ENCODE measurements around the gene FHIT. TPM values are rescaled to one million over a fixed set of nuclear protein-coding genes. Genes with fewer than 3 reads are reported as not detected.
"Not testable (repeated sequence)": the region's sequence is repeated elsewhere in the genome, so short reads cannot be mapped to it uniquely, and the experiment has no call there.

FHIT gene
- total RNA-seq, 1 donor from 2014 or later, result 0.53 TPM

DNA sequence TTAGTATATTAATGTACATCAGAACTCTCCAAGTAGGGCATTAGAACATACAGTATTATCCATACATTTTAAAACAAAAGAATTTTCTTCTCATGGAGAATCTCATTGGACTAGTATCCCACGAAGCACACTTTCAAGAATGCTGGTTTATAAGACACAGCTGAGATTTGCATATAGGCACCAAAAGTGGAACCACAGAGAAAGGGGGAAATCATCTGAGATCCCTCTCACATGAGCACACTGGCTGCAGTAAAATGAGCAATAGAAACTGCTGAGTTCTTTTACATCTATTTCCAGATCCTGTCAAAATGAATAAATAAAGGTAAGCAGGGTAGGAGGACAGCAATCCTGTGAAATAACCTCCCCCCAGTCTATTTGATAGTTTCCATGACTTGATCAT is 665.3 kb downstream of the FHIT start:
- no peak for DNase-seq (ENCODE audit: low read depth)

DNA sequence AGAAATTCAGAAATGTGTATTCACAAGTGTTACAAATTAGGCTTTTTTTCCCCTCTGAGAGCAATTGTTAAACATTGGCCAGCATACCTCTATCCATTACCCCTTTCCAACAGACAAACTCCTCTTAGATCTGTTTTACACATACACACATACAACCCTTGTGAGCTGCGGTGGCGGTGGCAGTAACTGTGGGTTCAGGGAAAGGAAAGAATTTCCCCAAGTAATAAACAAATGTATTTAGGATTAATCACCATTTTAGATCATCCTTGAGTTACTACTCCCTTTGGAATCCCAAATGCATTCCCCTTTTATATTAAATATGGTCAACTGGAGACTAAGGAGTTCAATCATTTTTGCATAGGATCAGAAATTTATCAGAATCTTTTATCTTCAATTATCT is 667.0 kb downstream of the FHIT start:
- no peak for DNase-seq (ENCODE audit: low read depth)

DNA sequence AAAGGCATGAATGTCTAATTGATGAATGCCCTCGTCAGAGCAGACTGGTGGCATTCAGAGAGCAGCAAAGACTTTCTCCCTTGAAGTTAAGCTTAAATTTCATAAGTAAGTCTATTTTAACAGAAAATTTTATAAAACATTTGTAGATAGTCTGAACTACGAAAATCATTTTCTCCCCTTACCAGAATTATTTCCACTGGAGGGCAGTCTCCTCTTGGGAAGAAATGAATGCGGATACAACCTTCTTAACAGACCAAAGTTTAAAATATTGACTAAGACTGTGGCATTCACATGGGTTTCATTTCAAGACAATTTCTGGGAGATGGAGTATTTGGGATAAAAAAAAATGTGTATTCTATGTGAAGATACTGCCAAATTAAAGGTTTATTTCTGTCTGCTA is 669.0 kb downstream of the FHIT start:
- DNase-seq (ENCODE audit: low read depth), result no peak

DNA sequence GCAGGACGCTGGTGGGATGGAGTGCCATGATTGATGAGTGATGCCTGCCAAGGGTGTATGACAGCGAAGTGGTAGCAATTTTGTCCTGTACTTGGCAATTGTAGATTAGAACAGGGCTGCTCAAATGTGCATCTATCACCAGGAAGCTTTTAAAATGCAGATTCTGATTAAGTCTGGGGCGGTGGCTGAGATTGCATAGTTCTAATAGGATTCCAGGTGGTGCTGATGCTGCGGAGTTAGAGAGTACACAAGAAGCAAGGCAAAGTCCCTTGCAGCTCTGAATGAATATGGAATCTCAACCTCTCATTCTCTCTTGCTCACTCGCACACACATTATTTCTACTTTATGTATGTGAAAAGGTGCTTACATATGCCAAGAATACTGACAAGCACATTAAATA is 670.4 kb downstream of the FHIT start:
- DNase-seq (ENCODE audit: low read depth), result no peak

DNA sequence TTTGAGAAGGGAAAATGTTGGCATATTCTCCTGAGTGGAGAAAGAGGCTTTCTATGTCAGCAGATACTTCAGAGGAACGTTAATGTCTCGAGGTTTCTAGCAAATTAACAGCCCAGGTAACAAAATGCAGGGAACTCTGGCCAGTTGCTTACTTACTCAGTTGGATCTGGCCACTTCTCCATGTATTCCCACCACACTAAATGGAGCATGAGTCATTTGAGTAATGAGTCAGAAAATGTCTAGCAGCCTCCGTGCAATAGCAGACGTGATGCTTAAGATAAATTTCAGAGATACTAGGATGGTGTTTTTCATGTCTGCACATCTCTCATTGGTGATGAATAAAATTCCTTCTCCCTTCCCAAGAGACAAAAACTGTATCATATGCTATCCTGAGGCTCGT is 671.5 kb downstream of the FHIT start:
- DNase-seq (ENCODE audit: low read depth), result no peak

DNA sequence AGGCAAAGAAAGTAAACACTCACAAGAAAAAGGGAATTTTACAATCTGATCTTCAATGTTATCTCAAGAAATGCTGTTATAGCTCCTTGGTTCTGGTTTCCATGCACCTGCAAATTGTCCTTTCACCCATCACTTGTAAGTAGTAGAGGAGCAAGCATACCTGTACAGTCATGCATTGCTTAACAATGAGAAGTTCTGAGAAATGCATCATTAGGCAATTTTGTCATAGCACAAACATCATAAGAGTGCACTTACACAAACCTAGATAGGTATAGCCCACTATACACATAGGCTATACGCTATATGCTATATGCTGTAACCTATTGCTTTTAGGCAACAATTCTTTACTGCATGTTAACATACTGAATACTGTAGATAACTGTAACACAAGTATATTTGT is 672.3 kb downstream of the FHIT start:
- no peak for DNase-seq (ENCODE audit: low read depth)

DNA sequence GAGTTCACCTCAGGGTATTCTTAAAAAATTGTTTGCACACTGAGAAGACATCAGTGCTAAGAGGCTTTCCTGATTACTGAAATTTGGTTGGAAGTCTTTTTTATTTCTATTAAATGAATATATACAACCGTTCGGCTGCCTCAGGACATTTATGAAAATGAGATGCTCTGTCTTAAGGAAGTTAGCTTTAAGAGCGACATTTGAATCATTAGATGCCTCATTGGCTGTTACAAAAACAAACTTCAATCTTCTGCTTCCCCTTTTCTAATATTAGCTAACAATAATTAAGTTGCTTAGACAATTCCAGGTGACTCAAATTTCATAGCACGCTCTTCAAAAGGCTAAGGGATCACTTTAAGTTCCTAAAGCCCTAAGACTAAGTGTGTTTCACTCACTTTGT is 673.7 kb downstream of the FHIT start:
- DNase-seq (ENCODE audit: low read depth), result no peak

DNA sequence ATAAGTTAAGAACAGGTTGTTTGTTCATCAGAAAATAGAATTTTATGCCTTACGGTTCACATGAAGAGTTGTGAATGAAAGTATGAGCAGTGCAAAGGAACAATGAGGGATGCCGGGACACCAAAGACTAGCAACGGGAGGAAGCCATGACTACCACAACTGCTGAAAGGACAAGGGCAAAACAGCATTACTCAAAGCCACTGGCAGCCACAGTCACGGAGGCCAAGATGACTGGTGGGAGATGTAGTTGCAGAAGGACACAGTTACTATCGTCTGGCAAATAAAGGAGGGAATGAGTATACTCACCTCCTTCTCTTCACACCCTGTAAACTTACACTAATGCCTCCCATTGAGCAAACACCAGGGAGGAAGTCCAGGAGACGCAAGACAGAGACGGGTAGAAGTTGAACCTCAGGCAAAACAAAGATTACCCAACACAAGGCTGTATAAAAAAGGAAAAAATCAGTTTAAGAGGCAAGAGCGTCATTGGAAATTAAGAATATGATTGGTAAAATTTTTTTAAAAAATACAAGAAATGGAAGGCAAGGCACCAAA is 675.5 kb downstream of the FHIT start:
- no peak for DNase-seq (ENCODE audit: low read depth)

DNA sequence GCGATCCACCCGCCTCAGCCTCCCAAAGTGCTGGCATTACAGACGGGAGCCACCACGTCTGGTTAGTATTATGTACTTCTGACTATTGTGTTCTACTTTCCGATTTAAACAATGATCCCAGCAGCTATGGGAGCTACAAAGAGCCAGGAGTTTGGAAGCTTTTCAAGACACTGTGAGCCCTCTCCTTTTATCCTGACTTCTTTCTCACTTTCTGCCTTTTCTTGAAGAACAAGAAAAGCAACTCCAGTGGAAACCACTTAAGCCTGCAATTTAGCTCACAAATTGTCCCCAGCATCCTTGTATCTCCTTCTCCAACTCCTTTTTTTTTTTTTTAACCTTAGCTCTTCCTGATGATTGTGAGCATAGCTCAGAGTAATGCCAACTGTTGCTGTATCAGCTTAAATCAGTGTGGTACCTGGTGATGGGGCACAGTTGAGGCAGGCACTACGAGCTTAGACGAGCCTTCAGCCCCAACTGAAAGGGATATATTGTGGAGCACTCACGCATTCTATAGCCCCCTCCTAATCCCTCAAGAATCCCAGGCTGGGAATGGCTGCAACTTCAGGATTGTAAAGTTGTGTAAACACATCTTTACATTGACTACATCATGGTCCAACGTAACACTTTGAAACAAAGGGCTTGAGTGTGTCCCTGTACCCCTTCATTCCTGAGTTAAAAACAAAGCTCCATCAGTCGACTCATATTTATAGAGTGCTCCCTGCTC is 677.0 kb downstream of the FHIT start:
- no peak for DNase-seq (ENCODE audit: low read depth)

DNA sequence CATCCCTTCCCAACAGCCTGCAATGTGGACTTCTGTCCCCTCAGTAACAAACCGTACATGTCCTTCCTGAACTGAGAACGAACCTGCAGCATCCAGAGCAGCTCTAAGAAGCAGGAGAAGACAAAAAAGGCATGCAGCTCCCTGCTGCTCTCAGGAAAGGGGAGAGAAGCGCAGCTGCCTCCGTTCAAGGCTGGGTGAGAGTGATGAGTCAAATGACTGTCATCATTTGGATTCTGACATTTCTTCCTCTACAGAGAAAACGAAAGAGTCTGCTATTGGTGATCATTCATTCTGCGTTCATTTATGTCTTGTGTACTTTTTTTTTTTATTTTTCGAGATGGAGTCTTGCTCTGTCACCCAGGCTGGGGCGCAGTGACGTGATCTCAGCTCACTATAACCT is 677.8 kb downstream of the FHIT start:
- no peak for DNase-seq (ENCODE audit: low read depth)

DNA sequence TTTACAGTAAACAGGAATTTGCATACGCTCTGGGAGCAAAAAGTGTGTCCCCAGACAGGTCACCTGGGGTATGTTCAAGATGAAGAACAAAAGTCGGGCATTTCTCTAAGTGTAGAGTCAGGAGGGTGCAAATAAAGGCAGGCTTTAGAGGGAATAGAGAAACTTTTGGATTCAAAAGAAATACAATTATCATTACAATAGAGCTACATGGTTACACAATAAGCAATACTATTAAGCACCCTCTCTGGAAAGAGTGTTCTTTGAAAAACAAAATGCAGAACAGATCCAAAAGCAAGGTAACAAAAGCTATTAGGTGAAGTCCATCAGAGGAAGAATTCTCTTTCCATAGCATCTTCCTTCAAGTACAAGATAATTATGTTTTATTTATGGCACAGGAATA is 679.7 kb downstream of the FHIT start:
- no peak for DNase-seq (ENCODE audit: low read depth)

DNA sequence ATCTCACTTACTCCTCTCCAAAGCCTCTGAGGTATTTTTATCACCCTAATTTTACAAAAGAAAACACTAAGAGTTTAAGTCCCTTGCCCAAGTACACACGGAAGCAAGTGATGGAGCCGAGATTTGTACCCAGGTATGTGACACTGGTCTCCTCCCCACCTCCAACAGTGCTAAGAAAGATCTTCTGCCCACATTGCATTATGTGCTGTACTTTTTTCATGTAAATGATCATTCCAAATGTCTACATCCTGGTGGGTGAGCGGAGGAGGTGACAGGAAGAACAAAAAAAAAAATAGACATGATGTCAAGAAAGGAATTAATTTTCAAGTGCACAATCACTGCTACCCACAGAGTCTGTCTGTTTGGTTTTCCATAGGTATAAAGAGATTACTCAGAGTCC is 694.1 kb downstream of the FHIT start:
- DNase-seq (ENCODE audit: low read depth), result no peak

DNA sequence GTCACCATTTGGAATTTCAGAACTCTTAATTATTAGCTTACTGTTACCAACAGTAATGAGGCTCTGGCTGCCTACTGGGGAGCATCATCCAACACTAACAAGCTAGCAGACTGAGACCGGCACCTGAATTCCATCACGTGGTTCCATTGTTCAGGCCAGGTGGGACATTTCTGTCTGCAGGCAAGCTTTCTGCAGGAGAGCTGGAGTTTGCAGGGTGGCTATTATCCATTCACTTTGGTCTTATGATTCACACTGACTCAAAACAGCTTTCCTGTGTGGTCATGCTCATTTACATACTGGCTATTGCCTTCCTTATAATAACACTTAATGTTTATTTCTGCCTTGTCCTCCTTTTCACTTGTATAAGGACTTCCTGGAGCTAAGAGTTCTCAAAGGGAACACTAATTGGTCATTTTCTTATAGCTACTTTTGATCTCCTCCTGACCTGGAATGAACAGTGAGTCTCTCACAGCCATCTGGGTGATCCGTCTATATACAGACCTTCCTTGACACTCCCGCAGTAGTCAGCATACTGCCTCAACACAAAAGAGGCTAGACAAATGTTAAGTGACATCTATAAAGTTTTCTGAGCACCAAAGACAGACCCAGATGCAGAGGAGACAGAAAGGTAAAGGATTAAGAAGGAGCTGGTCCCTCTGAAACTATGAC is 695.4 kb downstream of the FHIT start:
- DNase-seq (ENCODE audit: low read depth), result no peak

DNA sequence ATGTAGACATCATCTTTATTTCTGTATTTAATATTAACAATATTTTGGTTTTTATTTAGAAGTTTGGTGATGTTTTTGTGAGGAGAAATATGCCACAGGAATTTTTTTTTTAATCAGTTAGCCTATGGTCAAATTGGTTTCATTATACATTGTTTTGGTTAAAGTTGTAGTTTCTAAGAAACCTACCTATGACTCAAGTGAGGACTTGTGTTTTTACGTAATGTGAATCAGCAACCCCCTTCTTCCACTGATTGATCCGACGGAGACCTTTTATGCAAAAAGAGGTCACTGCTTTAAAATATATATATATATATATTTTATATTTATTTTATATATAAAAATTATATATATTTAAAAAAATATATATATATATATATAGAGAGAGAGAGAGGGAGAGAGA is 698.1 kb downstream of the FHIT start:
- no peak for DNase-seq (ENCODE audit: low read depth)

DNA sequence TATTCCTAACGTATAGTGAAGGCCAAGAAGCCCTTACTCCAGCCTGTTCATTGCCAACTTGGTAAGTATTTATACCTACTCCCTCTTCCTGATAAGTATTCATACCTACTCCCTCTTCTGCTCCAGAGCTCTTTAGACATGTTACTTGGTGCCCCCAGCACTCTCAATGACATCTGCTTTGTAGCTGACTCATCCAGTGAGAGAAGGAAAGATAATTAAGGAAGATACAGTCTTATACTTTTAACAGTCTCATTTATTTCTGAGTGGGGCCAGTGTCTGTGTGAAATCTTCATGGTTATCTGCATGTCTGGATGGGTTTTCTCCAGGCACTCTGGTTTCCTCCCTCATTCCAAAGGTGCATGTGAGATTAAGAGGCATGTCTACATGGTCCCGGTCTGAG is 698.7 kb downstream of the FHIT start:
- DNase-seq (ENCODE audit: low read depth), result no peak

DNA sequence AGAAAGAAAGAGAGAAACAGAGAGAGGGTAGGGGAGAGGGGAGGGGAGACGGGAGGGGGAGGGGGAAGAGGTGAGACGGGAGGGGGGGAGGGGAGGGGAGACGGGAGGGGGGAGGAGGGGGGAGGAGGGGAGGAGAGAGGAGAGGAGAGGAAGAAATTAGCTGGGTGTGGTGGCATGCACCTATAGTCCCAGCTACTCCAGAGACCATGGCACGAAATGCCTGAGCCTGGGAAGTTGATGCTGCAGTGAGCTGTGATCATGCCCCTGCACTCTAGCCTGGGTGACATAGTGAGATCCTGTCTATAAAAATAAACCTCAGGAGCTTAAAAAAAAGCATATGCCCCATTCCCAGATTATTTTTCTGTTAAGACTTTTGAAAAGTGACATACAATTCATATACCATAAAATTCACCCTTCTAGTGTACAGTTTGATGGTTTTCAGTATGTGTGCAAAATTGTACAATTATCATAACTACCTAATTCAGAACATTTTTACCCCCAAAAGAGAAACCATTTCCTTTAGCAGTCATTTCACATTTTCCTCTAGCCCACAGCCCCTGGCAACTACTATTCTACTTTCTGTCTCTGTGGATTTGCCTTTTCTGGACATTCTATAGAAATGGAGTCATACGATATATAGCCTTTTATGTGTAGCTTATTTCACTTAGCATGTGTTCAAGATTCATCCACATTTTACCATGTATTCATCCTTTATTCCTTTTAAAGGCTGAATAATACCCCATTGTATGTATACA is 699.6 kb downstream of the FHIT start:
- DNase-seq (ENCODE audit: low read depth), result no peak

DNA sequence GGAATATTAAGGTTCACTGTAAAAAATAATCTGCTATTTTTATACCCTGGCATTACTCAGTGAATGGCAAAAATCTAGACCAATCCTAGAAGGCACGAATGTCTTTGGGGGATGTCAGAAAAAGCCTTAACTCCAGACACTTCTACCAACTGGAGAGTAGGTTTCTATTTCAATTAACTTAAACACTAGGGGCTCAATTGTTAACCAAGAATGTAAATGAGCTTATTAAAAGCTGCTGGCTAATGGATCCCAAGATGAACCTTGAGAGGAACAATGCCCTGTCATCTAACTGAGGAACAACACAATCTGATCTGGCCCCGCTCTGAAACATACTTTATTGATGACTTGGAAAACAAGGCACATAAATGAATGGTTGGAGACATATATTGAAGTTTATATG is 701.4 kb downstream of the FHIT start:
- no peak for DNase-seq (ENCODE audit: low read depth)

DNA sequence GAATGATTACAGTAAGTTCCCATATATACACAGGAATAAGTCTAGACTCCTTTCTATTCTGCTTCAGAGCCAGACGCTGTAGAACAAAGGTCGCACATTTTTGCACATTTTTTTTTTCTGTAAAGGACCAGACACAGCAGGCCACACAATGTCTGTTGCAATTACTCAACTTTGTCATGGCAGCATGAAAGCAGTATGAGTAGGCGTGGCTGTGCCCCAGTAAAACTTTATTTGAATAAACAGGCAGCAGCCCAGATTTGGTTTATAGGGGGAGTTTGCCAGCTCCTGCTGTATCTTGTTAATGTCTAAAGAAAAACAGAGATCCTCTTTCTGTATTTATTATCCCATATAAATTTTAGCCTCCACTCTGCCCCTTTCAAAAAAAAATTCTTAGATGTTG is 708.3 kb downstream of the FHIT start:
- no peak for DNase-seq (ENCODE audit: low read depth)

DNA sequence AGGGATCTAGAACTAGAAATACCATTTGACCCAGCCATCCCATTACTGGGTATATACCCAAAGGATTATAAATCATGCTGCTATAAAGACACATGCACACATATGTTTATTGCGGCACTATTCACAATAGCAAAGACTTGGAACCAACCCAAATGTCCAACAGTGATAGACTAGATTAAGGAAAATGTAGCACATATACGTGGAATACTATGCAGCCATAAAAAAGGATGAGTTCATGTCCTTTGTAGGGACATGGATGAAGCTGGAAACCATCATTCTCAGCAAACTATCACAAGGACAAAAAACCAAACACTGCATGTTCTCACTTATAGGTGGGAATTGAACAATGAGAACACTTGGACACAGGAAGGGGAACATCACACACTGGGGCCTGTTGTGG is 711.9 kb downstream of the FHIT start:
- not testable (repeated sequence) for DNase-seq (ENCODE audit: low read depth)

DNA sequence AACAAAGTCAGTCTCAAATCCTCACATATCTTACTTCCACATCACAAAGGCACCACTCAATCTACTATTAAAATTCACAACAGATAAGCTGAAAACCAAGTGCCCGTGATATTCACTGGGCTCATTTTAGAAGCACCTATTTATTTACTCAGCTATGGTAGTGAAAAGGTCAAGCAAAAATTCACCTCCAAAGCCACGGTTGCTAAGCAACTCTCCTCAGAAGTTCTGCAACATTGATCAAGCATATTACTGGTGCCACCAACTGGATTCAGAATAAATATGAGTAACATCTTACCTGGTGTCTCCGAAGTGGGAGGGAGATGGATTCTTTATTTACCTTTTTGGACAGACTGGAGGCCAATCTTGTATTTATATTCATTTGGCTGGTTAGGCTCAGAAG is 714.8 kb downstream of the FHIT start:
- DNase-seq (ENCODE audit: low read depth), result no peak

DNA sequence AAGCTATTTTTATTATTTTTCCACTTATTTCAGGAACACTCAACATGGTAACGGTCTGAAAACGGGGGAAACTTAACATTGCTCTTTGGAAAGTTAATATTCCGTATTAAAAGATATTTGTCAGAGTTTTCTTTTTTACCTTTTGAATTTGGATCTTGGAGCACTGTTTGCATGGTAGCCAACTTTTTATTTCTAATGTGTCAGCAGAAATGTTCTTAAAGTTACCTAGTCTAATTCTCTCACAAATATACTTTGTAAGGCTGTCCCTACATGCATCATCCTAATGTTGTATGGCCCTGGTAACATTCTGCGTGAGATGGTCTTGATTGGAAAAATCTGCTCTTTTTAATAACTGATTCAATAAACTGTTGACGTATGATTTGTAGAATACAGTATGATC is 719.5 kb downstream of the FHIT start:
- no peak for DNase-seq (ENCODE audit: low read depth)

DNA sequence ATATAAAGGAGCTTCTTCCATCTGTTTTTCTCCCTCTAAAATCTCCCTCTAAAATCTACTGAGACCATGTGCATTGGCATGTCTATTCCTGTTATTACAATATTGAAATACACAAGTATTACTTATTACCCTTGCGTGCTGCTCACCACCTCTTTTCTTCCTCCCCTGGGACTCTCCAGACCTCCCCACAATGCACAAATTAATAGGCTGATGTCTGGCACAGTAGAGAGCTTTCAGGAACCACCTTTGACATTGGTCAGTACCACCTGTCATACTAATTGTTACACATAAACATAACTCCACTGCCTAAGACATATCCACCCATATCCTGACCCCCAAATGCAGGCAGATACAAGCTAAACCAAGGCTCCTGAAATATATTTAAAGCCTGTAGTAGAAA is 722.6 kb downstream of the FHIT start:
- DNase-seq (ENCODE audit: low read depth), result no peak

All from myocyte (in vitro differentiated cells).